Putamen (tissue), 1 donor: ENCODE measurements around the gene NEO1.
"Not testable (repeated sequence)": the region's sequence is repeated elsewhere in the genome, so short reads cannot be mapped to it uniquely, and the experiment has no call there.

ENCODE experiments used
- DNase-seq: peaks from one replicate; pipeline ENCODE4 v3.0.0-alpha.2; 2016; ENCODE audit warnings: low spot score

NEO1 gene

DNA sequence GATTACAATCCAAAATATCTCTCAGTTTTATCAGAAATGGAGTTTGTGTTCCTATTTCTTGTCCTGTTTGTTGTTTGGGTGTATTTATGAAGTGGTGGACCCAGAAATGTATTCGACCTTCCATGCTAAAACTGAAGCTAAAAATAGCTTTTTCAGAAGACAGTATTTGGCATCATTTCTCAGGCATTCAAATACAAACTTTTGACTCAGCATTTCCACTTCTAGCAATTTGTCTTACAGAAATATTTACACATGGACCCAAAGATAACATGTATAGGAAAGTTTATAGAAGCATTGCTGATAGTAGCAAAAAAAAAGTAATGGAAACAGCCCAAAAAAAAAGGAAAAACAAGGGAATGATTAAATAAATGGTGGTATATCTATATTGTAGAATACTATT, 160.2 kb downstream of the NEO1 start:
- no peak for DNase-seq

GRCh38 chr15:73221450-73221849, 169.2 kb downstream of the NEO1 start:
- not testable (repeated sequence) for DNase-seq

GRCh38 chr15:73225358-73226015, 173.2 kb downstream of the NEO1 start:
- DNase-seq: no peak

GRCh38 chr15:73226093-73226814, 174.0 kb downstream of the NEO1 start:
- no peak for DNase-seq

GRCh38 chr15:73227433-73228056, 175.3 kb downstream of the NEO1 start:
- DNase-seq: no peak

- no peak for DNase-seq
Observed at GRCh38 chr15:73228128-73228646, 175.9 kb downstream of the NEO1 start.

DNA sequence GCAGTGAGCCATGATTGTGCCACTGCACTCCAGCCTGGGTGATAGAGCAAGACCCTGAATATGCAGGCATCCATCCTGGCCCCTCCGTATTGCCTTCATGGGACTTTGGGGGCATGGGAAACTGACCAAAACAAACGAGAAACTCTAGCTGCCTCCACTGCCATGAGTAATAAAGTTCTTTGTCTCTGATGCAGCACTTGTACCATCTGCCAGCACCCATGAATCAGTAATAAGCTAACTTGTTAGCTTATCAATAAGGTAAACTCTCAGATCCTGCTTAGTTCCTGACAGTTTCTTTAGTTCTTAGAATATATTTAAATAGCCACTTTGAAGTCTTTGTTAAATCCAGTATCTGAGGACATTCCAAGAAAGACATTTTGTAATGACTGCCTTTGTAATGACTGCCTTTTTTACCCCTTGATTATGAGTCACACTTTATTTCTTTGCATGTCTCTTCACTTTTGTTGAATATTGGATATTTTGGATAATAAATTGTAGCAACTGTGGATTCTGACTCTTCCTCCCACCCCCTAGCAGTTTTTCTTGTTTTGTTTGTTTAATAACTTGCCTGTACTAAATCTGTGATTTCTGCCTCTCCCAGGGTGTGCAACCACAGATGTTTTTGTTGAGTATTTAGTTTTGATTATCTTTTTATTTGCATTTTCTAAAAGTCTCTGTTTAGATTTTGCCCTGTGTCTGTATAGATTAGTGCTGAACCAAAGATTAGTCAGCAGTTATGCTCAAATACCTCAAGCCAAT, 179.6 kb downstream of the NEO1 start:
- no peak for DNase-seq

- no peak for DNase-seq
Observed at GRCh38 chr15:73232776-73233175, 180.5 kb downstream of the NEO1 start.

GRCh38 chr15:73233623-73234022, 181.4 kb downstream of the NEO1 start:
- DNase-seq: no peak

GRCh38 chr15:73237910-73238309, 185.6 kb downstream of the NEO1 start:
- no peak for DNase-seq

GRCh38 chr15:73239564-73240215, 187.4 kb downstream of the NEO1 start:
- DNase-seq: no peak

DNA sequence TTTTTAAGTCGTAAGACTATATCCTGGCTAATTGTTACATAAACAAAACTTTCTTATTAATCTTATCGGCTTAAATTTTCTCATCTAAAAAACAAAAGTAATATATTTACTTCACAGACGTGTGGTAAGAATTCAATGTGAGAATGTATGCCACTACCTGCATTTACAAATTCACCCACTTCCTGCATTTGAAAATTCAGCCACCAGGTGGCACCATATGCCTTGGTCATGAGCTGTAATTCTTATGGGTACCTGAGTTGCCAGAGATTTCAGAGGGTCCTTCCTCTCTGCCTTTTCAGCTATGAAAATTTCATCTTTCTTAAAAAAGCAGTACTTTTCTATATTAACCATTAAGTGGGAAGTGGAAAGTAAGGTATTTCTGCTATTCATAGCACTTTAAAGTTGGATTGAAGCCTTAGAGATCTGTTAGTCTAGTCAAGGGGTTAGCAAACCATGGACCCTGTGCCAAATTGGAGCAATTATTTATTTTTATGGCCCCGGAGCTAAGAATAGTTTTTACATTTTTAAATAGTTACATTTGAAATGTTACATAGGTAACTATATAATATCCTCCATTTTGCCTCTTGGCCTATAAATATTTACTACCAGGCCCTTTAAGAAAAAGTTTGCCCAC, 188.7 kb downstream of the NEO1 start:
- DNase-seq: peak; percentile 44

GRCh38 chr15:73244333-73244732, 192.1 kb downstream of the NEO1 start:
- no peak for DNase-seq

DNA sequence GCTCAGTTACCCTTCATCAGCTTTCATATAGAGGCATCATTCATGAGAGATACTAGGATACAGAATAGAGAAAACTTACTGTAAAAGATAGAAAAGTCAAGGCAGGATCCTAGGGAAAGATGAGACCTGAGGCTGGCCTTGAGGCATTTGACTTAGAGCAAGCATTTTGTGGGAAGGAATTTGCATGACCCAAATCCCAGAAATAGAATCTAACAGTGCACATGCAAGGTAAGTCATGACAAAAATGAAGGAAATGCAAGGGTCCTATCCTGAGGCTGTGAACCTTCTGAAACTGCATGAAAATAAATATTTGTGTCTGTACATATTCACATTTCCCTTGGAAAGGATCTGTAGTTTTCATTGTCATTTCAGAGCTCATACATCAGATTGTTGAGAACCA, 194.2 kb downstream of the NEO1 start:
- no peak for DNase-seq

GRCh38 chr15:73246898-73247297, 194.6 kb downstream of the NEO1 start:
- DNase-seq: no peak

DNA sequence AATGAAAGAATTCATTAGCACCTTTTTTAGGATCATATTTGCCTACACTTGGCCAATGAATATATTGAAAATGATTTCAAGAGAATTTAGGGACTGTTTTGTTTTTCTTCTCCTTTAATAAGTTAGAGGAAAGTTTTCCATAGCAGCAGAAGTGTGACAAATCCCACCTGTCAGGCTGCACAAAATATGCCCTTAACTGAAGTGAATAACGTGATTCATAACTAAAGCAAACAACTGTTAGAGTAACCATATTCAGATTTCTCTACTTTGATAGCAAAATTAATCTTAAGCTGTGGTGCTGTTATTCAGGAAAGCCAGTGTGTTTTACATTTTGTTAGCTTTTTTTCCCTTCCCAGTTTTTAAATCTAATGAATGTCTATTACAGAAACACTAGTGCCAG, 195.1 kb downstream of the NEO1 start:
- DNase-seq: no peak

GRCh38 chr15:73249499-73249898, 197.2 kb downstream of the NEO1 start:
- no peak for DNase-seq

DNA sequence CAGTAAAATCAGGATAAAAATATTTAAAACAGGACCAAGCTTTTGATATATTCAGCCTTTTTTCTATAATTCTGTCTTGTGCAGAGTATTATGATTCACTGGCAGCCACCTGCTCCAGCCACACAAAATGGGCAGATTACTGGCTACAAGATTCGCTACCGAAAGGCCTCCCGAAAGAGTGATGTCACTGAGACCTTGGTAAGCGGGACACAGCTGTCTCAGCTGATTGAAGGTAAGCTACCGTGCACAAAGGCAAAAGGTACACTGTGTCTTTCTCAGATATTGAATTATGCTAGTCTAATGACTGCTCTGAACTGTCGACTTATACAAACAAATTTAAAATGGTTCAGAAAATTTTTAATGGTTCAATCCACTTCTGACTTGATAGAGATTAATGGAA, 202.3 kb downstream of the NEO1 start:
- no peak for DNase-seq

GRCh38 chr15:73258271-73259108, 206.2 kb downstream of the NEO1 start:
- no peak for DNase-seq

DNA sequence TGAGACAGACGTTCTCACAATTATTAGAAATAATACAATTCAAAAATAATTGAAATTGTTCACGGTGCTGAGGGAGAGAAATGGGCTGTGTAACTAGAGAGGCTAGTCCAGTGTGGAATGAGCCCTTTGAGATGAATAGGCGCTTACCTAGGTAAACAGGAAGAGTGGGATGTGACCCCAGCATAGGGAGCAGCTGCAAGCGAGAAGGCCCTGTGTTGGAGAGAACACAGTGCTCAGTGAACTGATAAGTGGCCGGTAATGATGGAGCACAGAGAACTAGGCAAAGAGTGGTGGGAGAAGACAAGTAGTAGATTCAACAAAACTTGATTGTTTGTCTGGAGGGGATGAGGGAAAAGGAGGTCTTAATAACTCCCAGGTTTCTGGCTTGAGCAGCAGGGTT, 212.6 kb downstream of the NEO1 start:
- DNase-seq: no peak
